ENCODE data around the gene ITGA7.

Gene ITGA7

DNA sequence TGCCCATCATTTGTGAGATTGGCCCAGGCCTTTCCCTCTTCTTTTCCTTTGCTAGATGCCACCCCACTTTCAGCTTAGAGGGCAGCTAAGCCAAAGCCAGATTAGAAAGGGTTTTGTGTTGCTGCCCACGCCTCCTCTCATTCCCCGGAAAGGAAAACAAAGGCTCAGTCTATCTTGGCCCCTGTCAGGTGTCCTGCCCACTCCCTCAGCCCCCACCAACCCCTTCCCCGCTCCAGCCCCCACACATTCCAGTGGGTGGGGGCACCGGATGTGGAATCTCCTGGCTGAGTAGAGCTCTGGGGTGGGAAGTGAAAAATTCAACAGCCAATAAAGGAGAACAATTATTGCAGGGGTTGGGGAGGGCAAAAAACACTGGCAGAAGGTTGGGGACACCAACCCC lies 10.3 kb upstream of the ITGA7 start:
- DNase-seq (ENCODE audit: low spot score): no peak
- no peak for FAIRE-seq

DNA sequence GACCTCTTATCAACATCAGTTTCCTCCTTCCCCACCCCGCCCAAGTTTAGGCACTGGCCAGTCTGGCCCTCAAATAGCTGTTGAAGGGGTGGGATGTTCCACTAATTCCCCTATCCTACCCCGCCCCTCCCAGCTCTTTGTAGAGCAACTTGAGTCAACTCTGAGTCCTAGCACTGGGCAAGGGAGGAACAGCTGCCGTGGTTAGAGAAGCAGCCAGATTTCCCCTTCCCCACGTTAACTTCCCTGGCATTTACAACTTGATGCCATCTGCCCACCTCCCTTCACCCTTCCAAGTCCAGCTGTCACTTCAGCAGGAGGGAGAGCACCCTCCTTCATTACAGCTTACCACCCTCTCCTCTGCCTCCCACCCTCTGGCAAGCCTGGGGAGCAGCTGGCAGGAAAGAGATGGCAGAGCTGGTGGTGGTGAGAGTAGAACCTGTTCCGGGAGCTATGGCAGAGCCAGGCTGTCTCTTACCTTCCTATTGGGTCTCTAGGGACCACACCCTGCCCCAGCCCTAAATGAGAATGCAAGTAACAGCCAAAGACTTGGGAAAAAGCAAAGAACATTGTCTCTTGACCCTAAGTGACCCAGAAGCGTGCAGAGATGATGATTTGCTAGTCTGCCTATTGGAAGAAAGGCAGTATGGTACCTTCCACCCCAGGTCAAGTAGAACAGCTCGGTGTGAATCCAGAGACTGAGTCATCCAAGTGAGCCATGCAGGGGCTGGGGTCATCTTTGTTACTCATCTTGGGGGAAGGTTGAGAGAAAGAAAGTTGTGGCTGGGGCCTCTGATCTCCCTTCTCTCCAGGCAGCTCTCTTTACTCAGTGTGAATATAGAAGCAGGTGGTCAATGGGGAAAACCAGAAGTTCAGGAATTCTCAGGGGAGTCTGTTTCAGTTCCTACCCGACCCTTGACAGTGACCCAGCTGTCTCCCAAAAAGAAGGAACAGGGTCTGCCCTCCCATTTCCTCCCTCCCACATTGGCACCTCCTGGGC lies 9.6 kb upstream of the ITGA7 start:
- FAIRE-seq (no peak), DNase-seq (ENCODE audit: low spot score) (no peak)

DNA sequence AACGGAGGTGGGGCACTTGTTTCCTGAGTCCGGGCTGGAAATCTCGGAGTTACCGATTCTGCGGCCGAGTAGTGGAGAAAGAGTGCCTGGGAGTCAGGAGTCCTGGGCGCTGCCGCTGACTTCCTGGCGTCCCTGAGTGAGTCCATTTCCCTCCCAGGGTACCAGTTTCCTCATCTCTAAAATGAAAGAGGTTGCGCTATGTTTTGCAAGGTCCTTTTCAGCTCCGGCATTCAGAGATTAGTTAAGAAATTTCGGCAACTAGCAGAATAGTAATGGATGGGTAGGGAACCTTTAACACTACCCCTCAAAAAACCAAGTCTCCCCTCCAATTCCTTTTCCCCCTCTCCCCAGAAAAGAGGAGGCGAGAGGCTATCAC lies 8.9 kb upstream of the ITGA7 start:
- DNase-seq (ENCODE audit: low spot score) (no peak), FAIRE-seq (no peak)

DNA sequence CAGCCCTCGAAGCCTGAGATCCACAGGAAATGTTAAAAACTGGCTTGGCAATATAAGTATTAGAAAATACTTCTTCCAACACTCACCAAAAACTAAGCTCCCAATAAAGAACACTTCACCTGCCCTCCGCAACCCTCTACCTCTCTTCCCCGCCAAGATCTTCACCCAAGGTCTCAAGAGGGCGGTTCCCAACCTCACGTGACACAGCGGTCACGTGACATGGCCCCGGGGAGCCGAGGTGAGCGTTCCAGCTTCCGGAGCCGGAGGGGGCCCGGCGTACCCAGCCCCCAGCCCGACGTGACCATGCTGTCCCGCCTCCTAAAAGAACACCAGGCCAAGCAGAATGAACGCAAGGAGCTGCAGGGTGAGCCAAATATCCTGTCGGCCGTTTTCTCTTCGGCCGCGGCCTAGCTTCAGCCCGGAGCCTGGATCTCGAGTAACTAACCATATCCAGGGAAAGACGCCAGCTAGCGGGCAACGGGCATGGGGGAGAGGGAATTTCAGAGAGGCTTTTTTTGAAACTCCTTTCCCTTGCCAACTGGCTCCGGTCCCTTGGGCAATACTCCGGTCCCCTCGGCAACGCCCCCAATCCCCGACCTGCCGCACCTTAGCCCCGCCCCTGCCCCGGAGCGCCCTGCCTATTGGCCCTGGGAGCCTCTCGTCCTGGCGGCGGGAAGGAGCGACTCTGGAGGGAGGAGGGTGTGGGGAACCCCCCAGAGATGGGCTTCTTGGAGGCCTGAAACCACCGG lies 8.3 kb upstream of the ITGA7 start, which contains the start of gene BLOC1S1:
Gene BLOC1S1 (plus strand): TSS at position 214 of the 749 bp plus-strand sequence. CDS start 6 bp downstream, at position 220.
- peak; percentile 94 for DNase-seq (ENCODE audit: low spot score)
- FAIRE-seq: no peak

DNA sequence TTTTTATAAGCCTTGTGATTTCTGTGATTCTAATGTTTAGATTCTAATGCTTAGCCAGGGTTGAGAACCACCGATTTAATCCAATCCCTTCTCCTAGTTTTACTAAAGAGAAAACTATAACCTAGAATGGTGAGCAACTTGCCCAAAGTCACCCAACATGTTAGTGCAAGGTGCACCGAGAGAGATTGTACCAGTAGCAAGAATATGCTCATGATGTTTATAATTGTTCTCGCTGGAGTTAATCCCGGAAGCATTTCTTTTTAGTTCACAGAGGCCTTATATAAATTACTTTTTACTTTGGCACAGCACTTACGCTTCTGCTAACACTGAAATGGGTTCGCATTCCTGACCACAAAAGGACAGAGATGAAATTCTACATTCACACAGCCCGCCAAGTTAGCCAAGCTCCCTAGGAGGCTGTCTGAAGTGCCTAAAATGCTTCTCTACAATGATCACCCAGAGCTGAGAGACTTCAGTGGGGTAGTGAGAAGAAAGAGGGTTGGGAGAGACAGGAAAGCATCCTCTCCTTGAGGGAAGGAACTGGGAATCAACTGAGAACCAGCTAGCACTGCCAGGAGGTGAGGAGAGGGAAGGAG lies 7.6 kb upstream of the ITGA7 start:
- FAIRE-seq: no peak
- DNase-seq (ENCODE audit: low spot score): no peak

DNA sequence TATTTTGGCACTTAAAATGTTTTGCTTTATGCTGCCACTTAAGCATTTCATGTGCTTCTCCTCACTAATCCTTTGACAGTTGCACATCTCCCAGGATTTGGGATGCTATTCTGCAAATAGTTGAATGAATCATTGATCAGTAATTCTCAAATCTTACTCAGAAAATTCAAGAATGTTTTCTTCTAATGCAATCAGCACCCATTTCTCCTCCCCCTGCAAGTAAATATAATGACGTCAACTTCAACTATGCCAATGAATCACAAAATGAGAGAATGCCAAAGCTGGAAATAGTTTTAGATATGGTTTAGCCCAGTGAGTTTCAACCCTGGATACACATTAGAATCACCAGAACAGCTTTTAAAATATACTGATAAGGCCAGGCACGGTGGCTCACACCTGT lies 6.0 kb upstream of the ITGA7 start:
- DNase-seq (ENCODE audit: low spot score) (no peak), FAIRE-seq (no peak)

DNA sequence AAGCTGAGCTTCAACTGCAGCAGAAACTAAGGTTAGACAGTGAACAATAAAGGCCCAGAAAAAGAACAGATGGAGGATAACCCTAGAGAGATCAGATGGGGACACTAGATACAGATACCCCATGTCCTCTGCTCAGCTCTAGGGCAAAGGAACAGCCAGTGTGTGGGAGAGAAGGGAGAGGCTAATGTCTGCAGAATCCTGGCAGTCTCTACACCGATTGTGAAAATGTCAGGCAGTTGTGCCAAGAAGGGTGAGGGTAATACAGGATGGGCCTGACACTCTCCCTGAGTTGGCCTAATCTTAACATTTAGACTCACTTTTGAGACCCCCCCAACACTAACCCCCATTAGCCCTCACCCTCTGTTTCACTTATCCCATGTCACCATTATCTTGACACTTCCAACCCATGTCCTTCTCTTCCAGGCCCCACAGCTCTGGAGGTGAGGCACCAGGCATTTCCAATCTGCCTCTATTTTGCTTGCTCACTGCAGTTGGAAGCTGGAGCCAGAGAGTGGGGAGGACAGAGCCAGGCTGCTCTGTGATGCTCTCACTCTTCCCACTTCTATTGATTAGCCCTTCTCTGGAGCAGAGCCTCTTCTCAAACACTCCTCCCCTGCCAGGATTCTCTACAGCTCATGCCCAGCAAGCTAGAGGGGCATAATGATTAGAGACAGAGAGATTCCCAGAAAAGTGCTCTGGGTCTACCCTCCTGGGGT lies 5.2 kb upstream of the ITGA7 start:
- DNase-seq (ENCODE audit: low spot score) (no peak), FAIRE-seq (no peak)

DNA sequence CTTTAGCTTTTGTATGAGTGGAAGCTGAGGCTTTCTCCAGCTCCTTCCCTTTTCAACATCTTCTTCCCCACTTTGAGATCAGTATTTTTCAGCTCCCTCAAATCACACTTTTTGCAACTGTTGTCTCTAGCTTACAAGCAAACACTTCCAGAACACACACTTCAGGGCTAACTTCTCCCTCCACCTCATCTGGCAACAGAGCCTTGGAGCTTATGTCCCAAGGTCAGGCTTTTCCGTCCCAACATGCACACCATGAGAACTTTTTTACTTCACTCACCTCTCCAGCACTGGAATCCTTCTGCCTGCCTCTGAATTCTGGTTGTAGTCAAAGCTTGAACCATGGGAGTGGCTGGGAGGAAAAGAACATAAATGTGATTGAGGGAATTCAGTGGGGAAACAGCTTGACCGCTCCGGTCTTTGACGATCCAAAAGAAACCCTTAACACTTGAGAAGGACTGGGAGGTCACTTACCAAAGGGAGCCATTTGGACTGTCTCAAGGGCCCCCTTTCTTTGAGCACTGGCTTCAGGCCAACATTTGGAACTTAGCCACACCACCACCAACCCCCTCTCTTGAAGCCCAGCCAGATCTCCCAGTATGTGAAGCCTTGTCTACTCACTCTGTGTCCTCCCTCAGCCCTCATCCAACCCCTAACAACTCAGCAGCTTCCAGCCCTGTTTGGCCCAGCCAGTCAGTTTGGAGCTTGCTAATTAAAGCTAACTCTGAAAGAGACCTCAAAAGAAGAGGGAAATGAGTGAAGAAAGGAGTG lies 4.3 kb upstream of the ITGA7 start:
- DNase-seq (ENCODE audit: low spot score) (no peak), FAIRE-seq (no peak)

DNA sequence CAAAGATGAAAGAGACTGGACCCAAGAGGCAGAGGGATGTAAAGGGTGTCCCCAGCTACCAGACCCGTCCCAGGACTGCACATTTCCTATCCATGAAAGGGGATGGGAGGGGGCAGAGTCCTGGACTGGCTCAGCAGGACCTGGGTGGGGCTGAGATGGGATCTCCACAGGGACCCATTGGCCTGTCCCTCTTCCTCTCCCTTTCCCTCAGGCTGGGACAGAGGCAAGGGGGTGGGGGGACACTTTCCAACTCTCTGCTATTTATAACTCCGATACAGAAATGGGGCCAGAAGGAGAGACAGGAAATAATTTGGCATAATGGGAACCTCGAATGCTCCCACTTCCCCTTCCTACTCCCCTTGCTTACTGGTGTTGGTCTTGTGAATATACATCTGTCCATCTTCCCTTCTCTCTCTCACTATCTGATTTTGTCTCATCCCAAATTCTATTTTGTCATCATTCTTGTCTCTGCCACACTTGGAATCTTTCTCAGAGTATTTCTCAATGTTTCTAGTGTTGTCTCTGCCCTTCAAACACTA lies 1.1 kb upstream of the ITGA7 start:
- DNase-seq (ENCODE audit: low spot score) (no peak), FAIRE-seq (no peak)

DNA sequence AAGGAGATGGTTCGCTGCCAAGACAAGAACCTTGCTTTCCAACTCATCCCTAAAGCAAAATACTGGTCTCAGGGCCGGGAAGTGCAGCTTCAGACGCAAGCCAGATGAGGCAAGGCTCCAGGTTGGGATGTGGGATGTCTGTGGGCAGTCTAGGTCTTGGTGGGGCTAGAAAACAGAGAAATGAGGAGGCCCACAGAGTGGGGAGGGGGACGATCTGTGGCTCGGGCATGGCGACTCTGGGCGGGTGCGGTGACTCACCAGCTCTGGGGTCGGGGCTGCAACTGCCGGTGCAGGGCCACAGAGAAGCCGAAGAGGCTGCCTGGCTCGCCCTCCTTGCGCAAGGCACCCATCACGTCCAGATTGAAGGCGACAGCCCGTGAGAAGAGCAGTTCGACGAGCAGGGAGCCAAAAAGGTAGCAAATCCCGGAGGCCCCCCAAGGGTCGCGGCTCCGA lies 459 bp downstream of the ITGA7 start:
- FAIRE-seq: no peak

DNA sequence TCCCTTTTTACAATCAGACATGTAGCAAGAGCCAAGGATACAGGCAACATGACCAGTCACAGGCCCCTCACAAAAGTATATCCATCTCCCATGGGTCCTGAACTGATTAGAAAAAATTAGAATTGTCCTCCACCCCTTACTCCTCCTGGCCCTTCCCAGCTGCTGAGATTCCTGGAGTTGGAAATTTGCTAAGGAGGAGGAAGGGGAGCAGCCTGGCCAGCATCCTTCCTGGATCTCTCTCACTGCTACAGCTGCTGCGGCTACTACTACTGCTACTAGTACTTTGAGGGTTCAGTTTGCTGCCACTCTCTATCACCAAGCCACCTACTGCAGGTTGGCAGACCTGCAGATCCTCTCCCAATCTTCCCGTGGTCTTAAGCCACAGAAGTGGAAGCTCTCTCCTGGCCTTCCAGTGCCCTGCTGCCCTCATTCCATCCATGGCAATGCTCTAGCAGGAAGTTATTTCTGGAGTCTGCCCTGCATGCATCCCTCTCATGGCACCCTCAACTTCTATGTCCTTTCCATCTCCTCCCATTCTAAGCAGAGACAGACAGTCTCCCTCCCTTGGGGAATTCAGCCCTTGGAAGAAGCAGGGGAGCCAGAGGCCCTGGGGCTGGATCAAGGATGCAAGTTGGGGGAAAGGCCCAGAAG lies 1.0 kb downstream of the ITGA7 start:
- DNase-seq (ENCODE audit: low spot score) (no peak), FAIRE-seq (no peak)

More for the DNA sequence above, 459 bp downstream of the ITGA7 start:
- no peak for DNase-seq (ENCODE audit: low spot score)

DNA sequence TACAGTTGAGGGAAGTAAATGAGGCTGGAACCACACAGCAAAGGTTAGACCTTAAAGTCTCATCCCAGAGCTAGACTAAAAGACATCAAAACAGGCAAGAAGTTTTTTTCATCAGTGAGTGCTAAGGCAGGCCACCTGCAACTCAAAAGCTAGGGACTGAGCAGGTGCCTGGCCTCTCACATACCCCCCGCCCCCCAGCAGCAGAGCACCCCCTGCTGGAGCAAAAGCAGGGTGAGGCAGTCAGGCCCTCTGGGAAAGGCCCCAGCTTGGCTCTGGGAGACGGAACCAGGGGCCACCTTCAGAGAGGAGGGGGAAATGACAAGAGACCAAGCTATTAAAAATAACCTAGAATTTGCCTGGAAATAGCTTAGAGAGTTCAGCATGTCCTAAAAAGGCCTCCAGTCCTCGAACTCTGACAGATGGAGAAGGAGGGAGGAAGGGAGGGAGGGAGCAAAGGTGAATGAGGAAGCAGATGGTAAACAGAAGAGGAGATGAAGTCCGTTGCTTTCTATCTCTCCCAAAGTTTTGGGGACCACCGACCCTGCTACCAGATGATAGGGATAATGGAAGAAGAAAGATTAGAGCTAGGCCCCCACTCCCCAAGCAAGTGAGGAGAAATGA lies 1.8 kb downstream of the ITGA7 start:
- DNase-seq (ENCODE audit: low spot score) (no peak), FAIRE-seq (no peak)

DNA sequence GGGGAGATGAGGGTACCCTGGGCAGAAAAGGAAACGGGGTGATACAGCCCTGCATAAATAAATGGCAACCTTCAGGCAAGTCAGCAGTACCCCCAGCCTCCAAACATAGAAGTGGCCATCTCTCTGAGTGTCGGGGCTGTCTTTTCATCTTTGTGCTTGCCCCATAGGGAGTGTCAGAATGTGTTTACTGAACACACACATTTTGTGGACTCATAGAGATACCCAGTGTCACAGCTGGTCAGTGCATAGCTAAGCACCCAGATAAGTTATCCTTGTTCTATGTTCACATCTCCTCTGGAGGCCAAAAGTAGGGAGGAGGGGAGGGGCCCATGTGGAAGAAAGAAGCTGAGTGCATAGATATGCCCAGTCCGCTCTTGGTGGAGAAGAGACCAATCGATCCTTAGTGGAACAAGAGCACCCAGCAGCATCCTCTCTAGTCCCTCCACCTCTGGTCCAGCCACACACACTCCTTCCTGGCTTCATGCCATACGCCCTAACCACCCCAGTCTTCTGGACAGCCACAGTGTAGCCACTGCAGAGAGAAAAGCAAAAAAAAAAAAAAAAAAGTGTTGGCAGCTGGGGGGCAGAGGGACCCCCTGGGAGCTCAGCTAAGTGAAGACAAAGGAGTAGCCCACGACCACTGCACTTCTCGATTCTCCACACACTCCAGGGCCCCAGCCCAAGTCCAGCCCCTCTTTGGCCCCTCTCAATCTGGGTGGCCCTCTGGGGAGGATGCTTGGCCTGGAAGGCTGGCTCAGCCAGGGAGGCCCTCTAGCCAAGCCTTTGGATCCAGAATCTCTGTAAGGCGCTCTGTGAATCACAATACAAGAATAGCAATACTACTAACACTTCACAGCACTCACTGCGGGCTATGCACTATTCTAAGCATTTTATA lies 2.6 kb downstream of the ITGA7 start:
- DNase-seq (ENCODE audit: low spot score) (no peak), FAIRE-seq (no peak)

DNA sequence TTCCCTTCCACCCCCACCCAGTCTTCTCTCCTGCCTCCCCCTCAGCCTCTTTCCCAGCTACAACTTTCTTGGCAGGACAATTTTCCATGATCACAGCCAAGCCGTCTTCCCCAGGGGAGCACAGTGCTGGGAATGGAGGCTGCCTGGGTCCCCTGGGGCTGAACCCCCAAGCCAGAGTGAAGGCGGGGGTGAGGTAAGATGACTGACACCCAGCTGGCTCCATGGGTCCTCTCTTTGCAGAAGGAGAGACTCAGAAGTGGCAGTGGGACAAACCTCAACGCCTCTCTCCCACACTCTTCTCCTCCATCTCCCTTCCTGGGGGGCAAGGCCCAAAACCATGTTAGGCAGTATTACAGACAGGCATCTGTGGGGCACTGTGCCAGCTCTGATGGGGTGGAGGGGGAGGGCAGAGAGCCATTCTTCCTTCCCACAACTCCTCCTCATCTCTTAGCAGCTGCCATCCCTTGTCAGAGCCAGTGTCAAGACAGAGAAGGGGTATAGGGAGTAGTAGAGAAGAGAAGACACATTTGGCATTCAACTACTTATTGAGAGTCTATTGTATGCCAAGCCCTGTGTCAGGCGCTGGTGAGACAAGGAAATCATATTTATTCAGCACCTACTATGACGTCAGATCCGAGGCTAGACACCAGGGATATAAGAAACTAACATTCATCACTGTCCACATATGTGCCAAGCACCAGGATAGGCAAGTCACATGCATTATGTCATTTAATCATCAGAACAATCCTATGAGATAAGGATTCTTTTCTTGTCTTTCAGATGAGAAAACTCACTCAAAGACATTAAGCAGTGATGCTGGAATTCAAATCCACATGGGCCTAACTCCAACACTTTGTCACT lies 3.6 kb downstream of the ITGA7 start:
- FAIRE-seq (no peak), DNase-seq (ENCODE audit: low spot score) (no peak)

DNA sequence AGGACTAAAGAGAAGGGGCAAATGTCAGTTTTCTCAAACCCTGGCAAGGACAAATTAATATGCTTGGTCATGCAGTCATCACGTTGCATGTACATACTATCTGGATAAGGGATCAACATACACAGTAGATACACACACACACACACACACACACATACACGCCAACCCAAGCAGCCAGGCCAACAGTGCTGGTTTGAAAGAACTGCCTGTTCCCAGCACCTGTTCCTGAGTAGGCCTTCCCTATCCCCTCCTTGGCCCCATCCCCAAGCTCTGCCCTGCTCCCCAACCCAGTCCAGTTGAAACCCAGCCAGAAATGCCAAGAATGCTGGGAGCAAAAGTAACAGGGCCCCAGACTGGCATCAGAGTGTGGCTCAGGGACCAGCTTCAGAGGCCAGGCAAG lies 4.4 kb downstream of the ITGA7 start:
- no peak for FAIRE-seq
- DNase-seq (ENCODE audit: low spot score): no peak

DNA sequence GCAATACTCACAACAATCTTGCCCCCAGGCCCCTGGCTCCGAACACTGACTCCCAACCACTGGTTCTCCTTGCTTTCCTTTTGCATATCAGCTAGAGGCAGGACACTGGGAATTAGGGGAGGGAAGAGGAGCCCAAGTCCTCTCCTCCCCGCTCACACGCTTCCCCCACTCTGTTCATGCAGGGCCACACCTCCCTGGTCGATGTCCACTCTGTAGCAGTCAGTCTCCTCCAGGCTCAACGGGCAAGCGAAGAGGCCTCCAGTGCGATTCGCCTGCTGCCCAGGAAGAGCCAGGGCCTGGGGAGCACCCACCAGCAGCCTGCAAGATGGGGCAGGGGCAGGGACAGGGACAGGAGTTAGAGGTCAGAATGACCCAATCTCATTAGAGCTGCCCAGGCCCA lies 4.8 kb downstream of the ITGA7 start:
- no peak for FAIRE-seq
- no peak for DNase-seq (ENCODE audit: low spot score)

Data from urothelium cell line (cell line).